BJ (cell line): ENCODE measurements around the gene CMAS. TPM values are rescaled to one million over a fixed set of nuclear protein-coding genes. Genes with fewer than 3 reads are reported as not detected.

Source experiments
- CTCF ChIA-PET: fragments of 350-600 bp; formaldehyde crosslinking; extraction: SDS; loops from one replicate; lab custom pipeline; 2021; ENCODE audit warnings: antibody characterized with exemption, inconsistent platforms; lab: Yijun Ruan, JAX
- POLR2A ChIA-PET: fragments of 300-600 bp; sonication (Branson Sonifier 250); formaldehyde crosslinking; extraction: SDS; loops from one replicate; lab custom pipeline; 2021; ENCODE audit warnings: antibody characterized with exemption; lab: Charles Lee
- DNase-seq: peaks from one replicate; pipeline ENCODE4 v3.0.0-alpha.2; 2011; ENCODE audit warnings: low read depth
- H3K27me3 ChIP-seq: 2 replicates; pipeline ENCODE4 v1.6.0; 2011; ENCODE audit warnings: low read length; ENCODE audit not compliant: control insufficient read depth, insufficient read depth
- H3K36me3 ChIP-seq: 2 replicates; pipeline ENCODE4 v1.5.1; 2011; ENCODE audit warnings: low read length; ENCODE audit not compliant: control insufficient read depth, insufficient read depth
- H3K4me3 ChIP-seq: 2 replicates; pipeline ENCODE4 v1.5.1; 2011; ENCODE audit warnings: low read depth, mild to moderate bottlenecking, control low read depth, low read length
- polyA plus RNA-seq: library from polyadenylated mRNA; depleted of rRNA; stranded (reverse); fragments of >200 nt; gene quantifications from 2 replicates; pipeline ENCODE4 v1.2.3, GENCODE V29; 2011
- TF ChIP-seq, protein P1 (sequence below): IDR thresholded peaks from 2 replicates; pipeline ENCODE4 v1.5.1; 2011; ENCODE audit warnings: low read depth, mild to moderate bottlenecking, control low read depth, inconsistent platforms, low read length, moderate library complexity; ENCODE audit not compliant: insufficient read depth

CMAS gene
- polyA plus RNA-seq, 1 experiment: 7.2 TPM

DNA sequence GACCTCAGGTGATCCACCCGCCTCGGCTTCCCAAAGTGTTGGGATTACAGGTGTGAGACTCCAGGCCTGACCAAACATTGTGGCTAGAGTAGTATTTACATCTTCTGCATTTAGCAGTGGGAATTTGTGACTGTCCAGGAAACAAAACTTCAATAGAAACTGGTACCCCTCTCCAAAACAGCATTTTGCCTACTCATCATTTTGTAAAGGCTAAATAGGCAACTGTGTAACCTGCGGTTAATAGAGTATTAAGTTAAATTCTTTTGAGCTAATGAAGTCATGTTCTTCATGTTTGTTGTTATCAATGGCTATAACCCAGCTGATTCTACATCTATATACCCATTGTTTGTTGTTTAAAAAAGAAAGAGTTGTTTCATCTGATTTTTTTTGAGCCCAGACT is 8.1 kb downstream of the CMAS start:
- TF ChIP-seq, protein P1, sequence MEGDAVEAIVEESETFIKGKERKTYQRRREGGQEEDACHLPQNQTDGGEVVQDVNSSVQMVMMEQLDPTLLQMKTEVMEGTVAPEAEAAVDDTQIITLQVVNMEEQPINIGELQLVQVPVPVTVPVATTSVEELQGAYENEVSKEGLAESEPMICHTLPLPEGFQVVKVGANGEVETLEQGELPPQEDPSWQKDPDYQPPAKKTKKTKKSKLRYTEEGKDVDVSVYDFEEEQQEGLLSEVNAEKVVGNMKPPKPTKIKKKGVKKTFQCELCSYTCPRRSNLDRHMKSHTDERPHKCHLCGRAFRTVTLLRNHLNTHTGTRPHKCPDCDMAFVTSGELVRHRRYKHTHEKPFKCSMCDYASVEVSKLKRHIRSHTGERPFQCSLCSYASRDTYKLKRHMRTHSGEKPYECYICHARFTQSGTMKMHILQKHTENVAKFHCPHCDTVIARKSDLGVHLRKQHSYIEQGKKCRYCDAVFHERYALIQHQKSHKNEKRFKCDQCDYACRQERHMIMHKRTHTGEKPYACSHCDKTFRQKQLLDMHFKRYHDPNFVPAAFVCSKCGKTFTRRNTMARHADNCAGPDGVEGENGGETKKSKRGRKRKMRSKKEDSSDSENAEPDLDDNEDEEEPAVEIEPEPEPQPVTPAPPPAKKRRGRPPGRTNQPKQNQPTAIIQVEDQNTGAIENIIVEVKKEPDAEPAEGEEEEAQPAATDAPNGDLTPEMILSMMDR: no peak
- H3K27me3 ChIP-seq: no peaks in the 10 kb centered on the region
- no peaks in the 10 kb centered on the region; the same call in 1 of the 2 replicates for H3K36me3 ChIP-seq
- ChIA-PET CTCF (no interaction called here), POLR2A (no interaction called here)
- no peak overlapping the region for H3K4me3 ChIP-seq
- no peak for DNase-seq

DNA sequence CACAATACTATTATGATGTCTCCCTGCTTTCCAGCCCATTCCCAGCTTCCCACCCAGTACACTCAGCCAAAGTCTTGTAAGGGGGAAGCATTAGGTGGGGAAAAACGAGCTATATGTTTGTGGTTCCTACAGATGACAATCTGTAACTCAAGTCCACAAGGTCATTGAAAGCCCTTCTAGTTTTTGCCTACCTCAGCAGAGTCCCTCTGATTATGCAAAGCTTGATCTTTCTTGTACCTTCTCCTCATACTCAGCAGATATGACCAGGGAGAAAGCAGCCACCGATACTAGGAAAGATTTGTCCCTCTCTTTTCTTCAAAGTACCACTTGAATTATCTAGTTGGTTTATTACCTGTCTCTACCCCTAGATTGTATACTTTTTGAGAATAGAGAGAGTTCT is 10.6 kb downstream of the CMAS start:
- H3K4me3 ChIP-seq: no peak overlapping the region
- H3K36me3 ChIP-seq: no peaks in the 10 kb centered on the region; the same call in 1 of the 2 replicates
- CTCF ChIA-PET: no interaction called here
- TF ChIP-seq, protein P1: no peak
- POLR2A ChIA-PET: no interaction called here
- H3K27me3 ChIP-seq: no peaks in the 10 kb centered on the region
- DNase-seq: no peak

GRCh38 chr12:22059976-22060647 is 14.1 kb downstream of the CMAS start:
- ChIA-PET POLR2A (no interaction called here), CTCF (no interaction called here)
- peaks cover 1% of the 10 kb centered on the region for H3K36me3 ChIP-seq
- H3K27me3 ChIP-seq: no peaks in the 10 kb centered on the region
- H3K4me3 ChIP-seq: no peak overlapping the region
- DNase-seq: no peak
- TF ChIP-seq, protein P1: no peak

GRCh38 chr12:22064968-22065367 is 18.9 kb downstream of the CMAS start:
- ChIA-PET POLR2A (no interaction called here), CTCF (no interaction called here)
- H3K36me3 ChIP-seq: peaks cover 1% of the 10 kb centered on the region; the same call in 1 of the 2 replicates
- H3K4me3 ChIP-seq: no peak overlapping the region
- TF ChIP-seq, protein P1: no peak
- no peak for DNase-seq
- H3K27me3 ChIP-seq: no peaks in the 10 kb centered on the region

GRCh38 chr12:22066310-22066709 is 20.3 kb downstream of the CMAS start:
- peaks cover 1% of the 10 kb centered on the region; the same call in 1 of the 2 replicates for H3K36me3 ChIP-seq
- TF ChIP-seq, protein P1: no peak
- CTCF ChIA-PET: no interaction called here

More at GRCh38 chr12:22066310-22066709, 20.3 kb downstream of the CMAS start:
- Histone ChIP-seq H3K27me3 (no peaks in the 10 kb centered on the region), H3K4me3 (no peak overlapping the region)
- no peak for DNase-seq
- POLR2A ChIA-PET: no interaction called here
